ENCODE measurements around the gene RNF214.
"Not testable (repeated sequence)": the region's sequence is repeated elsewhere in the genome, so short reads cannot be mapped to it uniquely, and the experiment has no call there.

The RNF214 gene

DNA sequence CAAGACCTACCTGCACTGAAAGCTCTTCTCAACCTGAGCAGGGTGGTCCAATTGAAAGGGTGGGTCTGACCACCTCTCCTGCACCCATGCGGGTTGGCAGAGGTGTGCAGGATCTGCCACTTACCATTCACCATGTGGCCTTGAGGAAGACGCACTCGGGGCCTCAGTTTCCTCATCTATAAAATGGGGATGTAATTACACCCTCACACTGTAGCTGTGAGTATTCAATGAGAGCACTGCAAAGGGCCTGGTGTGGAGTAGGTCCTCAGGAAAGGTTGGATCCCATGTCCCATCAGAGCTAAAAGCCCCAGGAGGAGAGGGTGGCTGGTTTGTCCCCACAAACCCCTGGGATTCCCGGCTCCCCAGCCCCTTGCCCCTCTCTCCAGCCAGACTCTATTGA, 33.9 kb upstream of the RNF214 start:
- no peak for DNase-seq

DNA sequence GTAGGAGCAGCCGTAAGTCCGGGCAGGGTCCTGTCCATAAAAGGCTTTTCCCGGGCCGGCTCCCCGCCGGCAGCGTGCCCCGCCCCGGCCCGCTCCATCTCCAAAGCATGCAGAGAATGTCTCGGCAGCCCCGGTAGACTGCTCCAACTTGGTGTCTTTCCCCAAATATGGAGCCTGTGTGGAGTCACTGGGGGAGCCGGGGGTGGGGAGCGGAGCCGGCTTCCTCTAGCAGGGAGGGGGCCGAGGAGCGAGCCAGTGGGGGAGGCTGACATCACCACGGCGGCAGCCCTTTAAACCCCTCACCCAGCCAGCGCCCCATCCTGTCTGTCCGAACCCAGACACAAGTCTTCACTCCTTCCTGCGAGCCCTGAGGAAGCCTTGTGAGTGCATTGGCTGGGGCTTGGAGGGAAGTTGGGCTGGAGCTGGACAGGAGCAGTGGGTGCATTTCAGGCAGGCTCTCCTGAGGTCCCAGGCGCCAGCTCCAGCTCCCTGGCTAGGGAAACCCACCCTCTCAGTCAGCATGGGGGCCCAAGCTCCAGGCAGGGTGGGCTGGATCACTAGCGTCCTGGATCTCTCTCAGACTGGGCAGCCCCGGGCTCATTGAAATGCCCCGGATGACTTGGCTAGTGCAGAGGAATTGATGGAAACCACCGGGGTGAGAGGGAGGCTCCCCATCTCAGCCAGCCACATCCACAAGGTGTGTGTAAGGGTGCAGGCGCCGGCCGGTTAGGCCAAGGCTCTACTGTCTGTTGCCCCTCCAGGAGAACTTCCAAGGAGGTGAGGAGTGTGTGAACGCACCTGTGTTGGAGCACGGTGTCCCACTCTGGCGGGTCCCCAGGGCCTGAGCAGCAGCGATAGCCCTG, 33.2 kb upstream of the RNF214 start, which contains the start of gene TAGLN:
Gene TAGLN, plus strand, starts transcription at position 318 of the 863 bp plus-strand sequence. CDS start 3,644 bp downstream, outside the sequence.
- DNase-seq = no peak

DNA sequence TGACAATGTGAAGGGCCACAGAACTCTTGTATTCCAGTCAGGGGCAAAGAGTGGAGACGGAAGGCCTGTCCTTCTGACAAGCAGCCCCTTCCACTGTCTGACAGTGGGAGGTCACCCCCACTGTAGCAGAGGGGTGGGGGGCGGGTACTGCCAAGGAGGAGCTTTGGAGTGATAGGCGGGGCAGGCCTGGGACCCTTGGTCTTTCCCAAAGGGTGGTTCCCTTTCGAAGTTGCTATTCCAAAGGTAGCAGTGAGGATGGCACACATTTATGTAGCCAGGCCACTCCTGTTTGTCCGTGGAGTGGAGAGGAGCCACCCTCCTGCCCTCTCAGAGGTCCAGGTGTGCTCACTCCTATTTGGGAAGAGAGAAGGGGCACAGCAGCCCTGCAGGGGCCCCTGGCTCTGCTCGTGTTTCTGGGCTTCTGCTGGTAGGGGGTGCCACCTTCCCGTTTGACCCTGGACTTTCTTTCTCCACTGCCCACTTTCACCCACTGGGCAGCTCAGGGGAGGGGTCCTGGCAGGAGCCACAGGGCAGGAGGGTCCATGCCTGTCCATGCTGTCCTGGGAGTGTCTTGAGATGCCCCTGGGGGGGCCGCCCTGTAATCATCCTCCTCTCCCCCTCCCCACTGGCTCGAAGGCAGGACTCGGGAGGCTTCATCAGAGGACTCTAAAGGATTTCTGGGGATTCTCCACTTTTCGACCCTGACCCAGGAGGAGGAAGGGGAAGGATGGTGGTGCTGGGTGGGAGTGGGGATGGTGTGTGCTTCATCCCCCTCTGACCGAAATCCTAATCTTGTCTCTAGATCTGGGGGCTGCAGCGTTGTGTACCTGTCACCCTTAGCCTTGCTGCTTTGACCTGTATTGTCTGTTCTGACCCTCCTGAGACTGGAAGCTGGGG, 32.3 kb upstream of the RNF214 start:
- no peak for DNase-seq

DNA sequence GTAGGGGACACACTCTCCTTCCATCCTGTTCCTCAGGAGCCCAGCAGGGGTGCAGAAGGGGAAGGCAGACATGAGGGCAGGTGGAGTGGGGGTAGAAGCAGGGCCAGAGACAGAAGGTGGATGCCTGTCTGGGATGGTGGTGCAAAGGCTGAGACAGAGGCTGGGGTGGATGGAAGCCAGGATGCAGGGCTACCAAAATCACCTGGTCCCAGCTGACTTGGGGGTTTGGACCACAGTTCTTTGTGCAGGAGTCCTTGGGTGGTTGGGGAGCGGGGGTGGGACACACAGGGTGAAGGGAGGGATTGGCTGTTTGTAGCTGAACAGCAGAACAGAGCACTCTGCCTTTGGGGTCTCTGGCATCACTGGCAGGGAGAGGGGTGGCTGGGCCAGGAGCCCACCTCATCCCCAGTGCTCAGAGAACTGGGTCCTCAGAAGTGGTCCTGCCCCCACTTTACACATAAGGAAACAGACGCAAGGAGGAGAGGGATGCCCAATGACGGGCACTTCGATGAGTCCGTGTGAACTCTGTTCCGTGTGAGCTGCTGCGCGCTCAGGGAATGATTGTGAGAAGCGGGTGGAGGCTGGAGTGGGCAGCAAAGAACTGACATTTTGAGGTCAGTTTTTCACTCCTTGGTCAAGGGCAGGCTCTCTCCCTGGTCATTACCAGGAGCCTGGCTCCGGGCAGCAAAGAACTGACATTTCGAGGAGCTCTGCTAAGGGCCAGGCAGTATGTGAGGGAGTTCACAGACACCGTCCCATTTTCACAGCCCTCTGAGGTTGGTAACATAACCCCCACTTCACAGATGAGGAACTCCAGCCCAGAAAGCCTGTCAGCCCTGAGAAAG, 31.4 kb upstream of the RNF214 start:
- DNase-seq = no peak

DNA sequence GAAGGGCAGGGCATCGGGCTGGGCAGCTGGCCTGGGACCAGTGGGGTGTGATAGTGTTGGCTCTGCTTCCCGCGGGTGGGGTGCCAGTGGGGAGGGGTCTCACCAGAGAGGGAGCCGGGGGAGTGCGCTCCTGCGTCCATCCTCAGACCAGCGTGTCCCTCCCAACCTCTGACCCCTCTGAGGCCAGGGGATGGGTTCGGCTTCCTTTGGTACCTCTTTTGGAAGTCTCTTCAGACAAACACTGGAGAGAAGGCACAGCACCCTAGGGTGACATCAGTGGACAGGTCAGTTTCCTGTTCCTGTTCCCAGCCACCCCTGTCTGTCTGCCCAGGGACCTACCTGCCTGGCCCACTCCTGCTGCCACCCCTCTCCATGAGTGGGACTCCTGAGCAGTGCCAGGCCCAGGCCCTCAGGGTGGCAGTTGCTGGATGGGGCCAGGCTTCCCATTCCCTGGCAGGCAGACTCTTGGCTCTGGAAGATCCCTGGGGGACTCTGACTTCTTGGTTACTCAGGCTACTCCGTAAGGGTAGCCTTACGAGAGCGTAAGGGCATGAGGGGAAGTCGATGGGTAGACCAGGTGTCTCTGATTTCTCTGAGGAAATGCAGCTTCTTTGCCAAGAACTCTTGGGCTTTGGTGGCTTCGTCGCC, 30.7 kb upstream of the RNF214 start:
- no peak for DNase-seq

DNA sequence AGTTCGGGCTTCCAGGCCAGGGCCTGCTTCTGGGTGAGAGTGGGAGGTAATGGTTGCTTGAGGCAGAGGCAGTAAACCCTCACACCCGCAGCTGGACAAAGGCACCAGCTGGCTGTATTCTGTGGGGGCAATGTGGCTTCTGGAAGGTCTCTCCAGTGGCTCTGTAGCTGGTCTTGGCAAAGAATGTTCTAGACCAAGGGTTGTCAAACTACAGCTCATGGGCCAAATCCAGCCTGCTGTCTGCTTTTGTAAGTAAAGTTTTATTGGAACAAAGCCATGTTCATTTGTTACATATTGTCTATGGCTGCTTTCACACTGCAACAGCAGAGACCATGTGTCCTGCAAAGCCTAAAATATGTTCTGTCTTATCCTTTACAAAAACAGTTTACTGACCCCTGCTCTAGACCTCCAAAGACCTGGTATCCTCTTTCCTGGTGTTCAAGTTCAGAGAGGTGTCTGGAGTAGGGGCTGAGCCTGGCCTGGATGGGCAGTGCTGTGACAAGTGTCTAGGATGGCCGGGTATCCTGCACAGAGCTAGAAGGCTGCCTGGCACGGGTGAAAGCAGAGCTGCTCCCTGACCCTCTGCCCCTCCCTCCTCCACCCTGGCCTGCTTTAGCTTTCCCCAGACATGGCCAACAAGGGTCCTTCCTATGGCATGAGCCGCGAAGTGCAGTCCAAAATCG, 29.9 kb upstream of the RNF214 start:
- no peak for DNase-seq

DNA sequence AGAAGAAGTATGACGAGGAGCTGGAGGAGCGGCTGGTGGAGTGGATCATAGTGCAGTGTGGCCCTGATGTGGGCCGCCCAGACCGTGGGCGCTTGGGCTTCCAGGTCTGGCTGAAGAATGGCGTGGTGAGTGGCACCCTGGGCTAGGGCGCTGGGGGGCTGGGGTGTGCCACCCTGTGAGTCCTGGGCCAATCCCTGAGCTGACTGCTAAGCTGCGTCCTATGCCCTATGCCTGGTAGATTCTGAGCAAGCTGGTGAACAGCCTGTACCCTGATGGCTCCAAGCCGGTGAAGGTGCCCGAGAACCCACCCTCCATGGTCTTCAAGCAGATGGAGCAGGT, 29.4 kb upstream of the RNF214 start:
- no peak for DNase-seq

DNA sequence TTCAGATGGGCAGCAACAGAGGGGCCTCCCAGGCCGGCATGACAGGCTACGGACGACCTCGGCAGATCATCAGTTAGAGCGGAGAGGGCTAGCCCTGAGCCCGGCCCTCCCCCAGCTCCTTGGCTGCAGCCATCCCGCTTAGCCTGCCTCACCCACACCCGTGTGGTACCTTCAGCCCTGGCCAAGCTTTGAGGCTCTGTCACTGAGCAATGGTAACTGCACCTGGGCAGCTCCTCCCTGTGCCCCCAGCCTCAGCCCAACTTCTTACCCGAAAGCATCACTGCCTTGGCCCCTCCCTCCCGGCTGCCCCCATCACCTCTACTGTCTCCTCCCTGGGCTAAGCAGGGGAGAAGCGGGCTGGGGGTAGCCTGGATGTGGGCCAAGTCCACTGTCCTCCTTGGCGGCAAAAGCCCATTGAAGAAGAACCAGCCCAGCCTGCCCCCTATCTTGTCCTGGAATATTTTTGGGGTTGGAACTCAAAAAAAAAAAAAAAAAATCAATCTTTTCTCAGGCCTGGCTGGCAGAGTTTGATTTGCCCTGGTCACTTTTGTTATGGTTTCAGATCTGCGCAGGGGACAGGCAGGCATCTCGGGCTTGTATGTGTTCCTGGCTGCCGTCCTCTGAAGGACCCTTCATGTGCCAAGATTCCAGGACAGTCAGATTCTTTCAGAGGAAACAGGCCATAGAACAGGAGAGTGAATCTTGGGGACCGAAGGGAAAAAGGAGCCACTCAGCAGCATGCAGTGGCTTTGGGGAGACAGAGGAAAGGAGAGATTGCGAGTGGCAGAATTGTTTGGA, 28.0 kb upstream of the RNF214 start:
- DNase-seq = no peak

DNA sequence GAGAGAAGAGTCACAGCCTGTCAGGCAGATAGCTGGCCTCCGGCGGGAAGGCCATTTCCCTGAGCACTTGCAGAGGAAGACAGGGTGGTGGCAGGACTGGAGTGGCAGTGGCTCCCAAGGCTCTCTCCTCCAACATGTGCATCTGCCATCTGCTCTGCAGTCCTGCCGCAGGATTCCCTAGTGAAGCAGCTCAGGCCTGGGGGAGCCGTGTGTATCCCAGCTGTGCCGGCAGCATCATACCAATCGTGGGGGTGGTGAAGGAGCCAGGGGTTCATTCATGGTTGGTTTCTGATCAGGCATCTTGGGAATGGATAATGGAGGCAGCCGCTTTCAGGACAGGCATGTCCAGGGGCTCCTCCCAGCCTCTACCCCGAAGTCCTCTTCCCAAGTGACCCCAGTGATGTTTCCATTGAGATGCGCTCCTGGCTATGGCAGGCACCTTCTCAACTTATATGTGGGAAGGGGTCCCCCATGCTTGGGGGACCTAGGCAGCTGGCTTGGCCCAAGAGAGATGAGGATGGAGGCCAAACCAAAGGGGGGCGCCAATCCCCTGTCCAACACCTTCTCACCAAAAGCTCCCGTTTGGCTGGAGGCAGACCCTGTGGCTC, 27.2 kb upstream of the RNF214 start:
- DNase-seq = no peak

DNA sequence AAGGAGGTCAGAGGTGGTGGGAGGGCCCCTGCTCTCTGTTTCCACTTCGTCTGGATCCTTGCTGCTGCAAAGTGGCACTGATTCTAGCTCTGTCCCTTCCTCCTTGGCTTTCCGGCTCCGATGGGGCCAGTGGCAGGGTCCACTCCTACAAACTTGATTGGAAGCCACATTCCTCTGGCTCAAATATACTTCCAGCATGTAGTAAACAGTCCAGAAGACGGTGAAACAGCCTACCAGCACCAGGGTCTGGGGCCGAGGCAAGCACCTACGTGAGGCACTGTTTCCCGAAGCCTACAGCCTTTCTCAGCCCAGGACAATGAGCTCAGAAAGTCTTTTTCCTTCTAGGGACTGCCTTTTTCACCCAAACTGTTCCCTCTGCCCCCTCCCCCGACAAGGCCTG, 26.4 kb upstream of the RNF214 start:
- DNase-seq = not testable (repeated sequence)

DNA sequence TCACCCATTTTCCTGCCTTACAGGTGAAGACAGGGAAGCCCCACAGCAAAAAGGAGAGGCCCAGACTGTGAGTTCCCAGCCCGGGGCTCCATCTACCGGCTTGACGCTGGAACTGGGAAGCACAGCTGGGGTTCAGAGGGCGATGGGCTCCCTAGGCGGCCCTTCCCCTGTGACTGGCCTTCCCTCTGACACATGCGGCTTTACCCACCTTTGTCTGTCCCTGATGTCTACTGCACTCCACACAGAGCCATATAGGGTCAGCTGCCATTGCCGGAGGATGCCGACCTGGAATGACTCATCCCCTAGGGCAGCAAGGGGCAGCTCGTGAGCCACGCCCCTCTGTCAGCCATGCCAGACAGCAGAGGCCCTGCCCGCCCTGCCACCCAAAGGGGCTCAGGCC, 25.6 kb upstream of the RNF214 start:
- not testable (repeated sequence) for DNase-seq

DNA sequence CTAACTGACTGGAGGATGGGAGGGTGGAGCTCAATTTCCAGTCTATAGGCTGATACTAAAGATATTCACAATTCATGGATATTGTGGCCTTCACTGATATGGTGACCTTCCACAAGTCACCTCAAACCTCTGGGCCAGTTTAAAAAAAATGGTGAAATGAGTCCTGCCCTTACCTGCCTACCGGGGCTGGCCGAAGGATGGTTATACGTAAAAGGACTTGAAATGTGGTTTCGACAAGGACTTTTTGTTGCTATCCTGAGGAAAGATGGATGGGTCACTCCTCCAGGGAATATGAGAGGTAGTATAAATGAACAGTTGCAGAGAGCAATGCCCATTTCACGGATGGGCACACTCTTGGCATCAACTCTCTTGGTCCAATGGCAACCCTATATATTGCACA, 25.0 kb upstream of the RNF214 start:
- DNase-seq = not testable (repeated sequence)

DNA sequence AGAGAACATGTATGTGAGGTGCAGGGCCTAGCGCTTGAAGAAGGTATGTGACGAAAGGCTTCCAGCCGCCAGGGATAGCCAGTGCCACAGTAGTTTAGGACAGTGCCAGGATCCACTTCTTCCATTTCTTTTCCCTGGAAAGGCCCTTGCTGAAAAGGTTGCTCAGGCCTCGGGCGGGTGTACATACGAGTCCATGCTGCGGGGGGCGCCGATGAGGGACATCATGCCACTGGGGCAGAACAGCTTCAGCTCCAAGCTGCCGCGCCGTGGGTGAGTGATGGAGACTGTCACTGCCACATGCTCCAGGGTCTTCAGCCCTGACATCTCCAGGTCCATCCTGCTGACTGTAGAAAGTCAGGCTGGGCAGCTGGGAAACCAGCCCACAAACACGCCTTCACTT, 23.8 kb upstream of the RNF214 start:
- DNase-seq = not testable (repeated sequence)

DNA sequence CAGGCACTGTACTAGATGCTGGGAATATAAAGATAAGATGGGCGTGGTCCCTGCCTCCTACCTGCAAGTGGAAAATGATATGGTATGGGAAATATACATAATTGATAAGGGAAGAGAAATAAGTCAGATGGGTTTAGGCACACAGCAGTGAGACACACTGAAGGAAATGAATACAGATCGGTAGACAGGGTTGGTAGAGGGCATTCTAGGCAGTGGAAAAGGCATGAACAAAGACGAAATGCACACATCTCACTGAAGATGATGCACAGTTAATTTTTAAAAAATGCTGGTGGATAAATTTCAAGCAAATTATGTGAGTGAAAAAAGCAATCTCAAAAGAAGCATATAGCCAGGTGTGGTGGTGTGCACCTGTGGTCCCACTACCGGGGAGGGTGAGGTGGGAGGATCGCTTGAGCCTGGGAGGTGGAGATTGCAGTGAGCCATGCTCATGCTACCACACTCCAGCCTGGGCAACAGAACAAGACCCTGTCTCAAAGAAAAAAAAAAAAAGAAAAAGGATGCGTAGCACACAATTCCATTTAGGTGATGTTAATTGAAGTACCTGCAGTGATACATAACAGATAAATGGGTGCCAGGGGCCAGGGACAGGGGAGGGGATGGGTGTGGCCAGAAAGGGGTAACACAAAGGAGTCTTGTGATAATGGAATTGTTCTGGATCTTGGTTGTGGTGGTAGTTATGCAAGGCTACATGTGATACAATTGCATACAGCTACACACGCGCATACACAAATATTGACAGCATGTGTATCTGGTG, 22.9 kb upstream of the RNF214 start:
- DNase-seq = not testable (repeated sequence)

DNA sequence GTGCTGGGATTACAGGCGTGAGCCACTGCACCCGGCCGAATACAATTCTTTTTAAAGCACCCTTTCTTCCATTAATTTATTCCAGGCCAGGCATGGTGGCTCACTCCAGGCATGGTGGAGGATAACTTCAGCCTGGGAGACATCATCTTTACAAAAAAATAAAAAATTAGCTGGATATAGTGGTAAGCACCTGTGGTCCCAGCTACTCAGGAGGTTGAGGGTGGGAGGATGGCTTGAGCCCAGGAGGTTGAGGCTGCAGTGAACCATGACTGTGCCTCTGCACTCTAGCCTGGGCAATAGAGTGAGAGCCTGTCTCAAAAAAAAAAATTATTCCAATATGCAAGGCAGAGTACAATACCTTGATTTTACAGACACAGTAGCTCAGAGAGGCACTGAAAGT, 21.9 kb upstream of the RNF214 start:
- DNase-seq = no peak

DNA sequence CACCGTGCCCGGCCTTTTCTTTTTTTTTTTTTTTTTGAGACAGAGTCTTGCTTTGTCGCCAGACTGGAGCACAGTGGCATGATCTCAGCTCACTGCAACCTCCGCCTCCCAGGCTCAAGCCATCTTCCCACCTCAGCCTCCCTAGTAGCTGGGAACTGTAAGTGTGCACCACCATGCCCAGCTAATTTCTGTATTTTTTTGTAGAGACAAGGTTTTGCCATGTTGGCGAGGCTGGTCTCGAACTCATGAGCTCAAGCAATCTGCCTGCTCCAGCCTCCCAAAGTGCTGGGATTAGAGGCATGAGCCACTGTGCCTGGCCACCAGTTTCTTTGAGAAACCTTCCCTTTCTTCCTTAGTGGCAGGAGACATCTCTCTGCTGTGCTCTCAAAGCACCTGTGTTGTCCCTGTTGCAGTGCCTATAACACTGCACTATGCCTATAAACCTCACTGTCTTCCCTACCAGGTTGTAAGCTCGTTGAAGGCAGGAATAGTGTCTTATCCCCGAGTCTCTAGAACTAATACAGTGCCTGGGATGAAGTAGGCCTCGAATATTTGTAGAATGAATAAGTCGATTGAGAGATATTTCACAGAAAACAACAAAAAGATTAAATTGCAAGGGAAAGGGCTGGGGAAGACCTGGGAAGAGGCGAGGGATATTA, 19.6 kb upstream of the RNF214 start:
- no peak for DNase-seq

DNA sequence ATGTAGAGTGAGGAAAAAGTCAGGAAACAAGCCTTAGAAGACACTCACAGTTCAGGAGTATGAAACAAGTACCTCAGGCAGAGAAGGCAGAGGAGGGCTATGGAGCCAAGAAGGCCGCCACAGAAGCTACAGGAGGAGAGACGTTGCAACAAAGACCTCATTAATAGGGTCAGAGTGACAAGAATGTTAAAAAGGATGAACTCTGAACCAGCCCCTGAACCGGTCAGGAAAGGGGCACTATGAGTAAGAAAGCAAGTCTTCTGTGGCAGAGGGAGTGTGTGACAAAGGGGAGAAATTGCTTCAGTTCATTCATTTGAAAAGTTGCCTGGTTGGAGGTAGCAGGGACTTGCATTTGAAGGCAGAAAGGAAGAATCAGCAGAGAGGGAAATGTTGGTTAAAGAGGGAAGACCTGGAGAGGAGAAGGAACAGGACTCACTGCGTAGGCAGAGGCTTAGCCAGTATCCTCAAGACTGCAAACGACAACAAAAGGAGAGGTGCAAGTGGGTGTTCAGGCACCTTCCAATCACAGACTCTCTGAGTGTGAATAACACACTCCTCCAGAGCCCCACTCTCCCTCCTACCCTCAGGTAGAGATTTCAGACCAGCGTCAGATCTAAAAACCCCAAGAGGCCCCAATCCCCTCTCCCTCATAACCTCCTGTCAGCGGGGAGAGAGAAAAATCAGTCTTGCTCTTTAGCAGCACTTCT, 17.9 kb upstream of the RNF214 start:
- DNase-seq = no peak
